ENCODE data around the gene MMP27.

Gene MMP27

DNA sequence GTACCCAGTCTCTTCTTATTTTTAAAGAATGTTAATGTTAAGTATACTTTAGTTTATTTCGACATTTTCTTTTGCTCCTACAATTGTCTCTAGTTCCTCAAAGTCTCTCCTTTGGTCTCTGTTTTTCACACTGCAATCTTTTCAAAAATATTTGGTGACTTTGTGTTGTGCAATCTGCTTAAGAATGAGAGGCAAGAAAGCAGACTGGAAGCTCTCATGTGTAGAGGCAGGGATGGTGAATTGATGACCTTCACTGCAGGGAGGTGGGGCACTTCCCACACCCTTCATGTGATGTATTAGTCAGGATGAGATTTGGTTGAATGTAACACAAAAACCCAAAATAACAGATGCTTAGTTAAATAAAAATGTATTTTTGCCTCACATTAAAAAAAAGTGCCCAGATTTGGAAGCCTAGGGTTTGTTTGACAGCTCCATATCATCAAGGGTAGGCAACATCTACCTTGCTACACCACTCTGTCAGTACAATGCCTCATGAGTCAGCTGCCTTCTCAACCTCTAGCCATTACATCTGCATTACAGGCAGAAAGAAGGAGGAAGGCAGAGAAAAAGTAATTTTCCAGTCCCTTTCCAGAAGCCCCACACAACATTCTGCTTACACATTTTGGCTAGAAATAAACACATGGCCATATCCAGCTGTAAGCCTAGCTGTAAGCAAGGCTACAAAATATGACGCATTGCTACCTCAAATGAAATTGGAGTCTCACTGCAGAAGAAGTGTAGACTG, 3.8 kb upstream of the MMP27 start:
- H3K4me1 ChIP-seq (ENCODE audit: control insufficient read depth in 1 of 2, insufficient read depth in 1 of 2, low read depth in 1 of 2, low read length in 1 of 2): peaks cover 30 to 37% of the 10 kb centered on the region in 2 experiments
- H3K27me3 ChIP-seq: no peaks in the 10 kb centered on the region
- no peaks in the 10 kb centered on the region for H3K9me3 ChIP-seq
- no peak for TF ChIP-seq CTCF (IDR thresholded peaks at IDR 0.05)
- peak overlapping the region; percentile 68 for H3K27ac ChIP-seq
- peaks cover 5% of the 10 kb centered on the region for H3K36me3 ChIP-seq
- no peak overlapping the region for H3K4me3 ChIP-seq (ENCODE audit: low read depth in 1 of 2, low read length in 1 of 2)

- no peaks in the 10 kb centered on the region for H3K9me3 ChIP-seq
- no peak overlapping the region for H3K4me3 ChIP-seq (ENCODE audit: low read depth in 1 of 2, low read length in 1 of 2)
- H3K36me3 ChIP-seq: peaks cover 5% of the 10 kb centered on the region
- H3K27me3 ChIP-seq: no peaks in the 10 kb centered on the region
- peak overlapping the region; percentile 68 for H3K27ac ChIP-seq
- peaks cover 30 to 37% of the 10 kb centered on the region in 2 experiments for H3K4me1 ChIP-seq (ENCODE audit: control insufficient read depth in 1 of 2, insufficient read depth in 1 of 2, low read depth in 1 of 2, low read length in 1 of 2)
- no peak for TF ChIP-seq CTCF (IDR thresholded peaks at IDR 0.05)
Observed at GRCh38 chr11:102708654-102709053, 3.1 kb upstream of the MMP27 start.

GRCh38 chr11:102704841-102705240, 728 bp downstream of the MMP27 start:
- no peaks in the 10 kb centered on the region for H3K36me3 ChIP-seq
- H3K27me3 ChIP-seq: no peaks in the 10 kb centered on the region
- H3K9me3 ChIP-seq: no peaks in the 10 kb centered on the region
- TF ChIP-seq CTCF (IDR thresholded peaks at IDR 0.05): no peak
- H3K4me1 ChIP-seq (ENCODE audit: control insufficient read depth in 1 of 2, insufficient read depth in 1 of 2, low read depth in 1 of 2, low read length in 1 of 2): peaks cover 18 to 26% of the 10 kb centered on the region in 2 experiments
- no peak overlapping the region for H3K27ac ChIP-seq
- no peak overlapping the region for H3K4me3 ChIP-seq (ENCODE audit: low read depth in 1 of 2, low read length in 1 of 2)

- Histone ChIP-seq H3K27ac (no peak overlapping the region), H3K27me3 (no peaks in the 10 kb centered on the region), H3K4me1 (ENCODE audit: control insufficient read depth in 1 of 2, insufficient read depth in 1 of 2, low read depth in 1 of 2, low read length in 1 of 2) (peaks cover 9 to 17% of the 10 kb centered on the region in 2 experiments), H3K9me3 (no peaks in the 10 kb centered on the region), H3K4me3 (ENCODE audit: low read depth in 1 of 2, low read length in 1 of 2) (no peak overlapping the region), H3K36me3 (no peaks in the 10 kb centered on the region)
- no peak for TF ChIP-seq CTCF (IDR thresholded peaks at IDR 0.05)
Observed at GRCh38 chr11:102703826-102704493, 1.6 kb downstream of the MMP27 start.

DNA sequence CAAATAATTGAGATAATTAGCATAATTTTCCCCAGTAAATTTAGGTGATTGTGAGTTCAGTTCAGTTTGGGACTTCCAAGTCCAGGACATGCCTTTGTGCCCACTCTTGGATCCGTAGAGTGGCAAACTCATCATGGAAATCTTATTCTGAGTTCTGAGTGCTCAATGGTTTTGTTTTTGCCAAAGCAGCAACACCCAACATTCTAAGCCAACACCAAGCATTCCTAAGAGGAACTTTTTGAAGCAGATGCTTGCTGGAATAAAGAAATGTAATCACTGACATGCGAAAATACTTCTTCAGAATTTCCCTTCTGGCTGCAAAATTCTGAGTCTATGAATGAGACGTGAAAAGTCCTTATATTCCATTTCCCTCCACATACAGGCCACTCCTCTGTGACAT, 10.4 kb downstream of the MMP27 start:
- H3K9me3 ChIP-seq: no peaks in the 10 kb centered on the region
- H3K4me1 ChIP-seq (ENCODE audit: control insufficient read depth in 1 of 2, insufficient read depth in 1 of 2, low read depth in 1 of 2, low read length in 1 of 2): peaks cover 30 to 35% of the 10 kb centered on the region in 2 experiments
- H3K27ac ChIP-seq: no peak overlapping the region
- no peaks in the 10 kb centered on the region for H3K27me3 ChIP-seq
- no peak overlapping the region for H3K4me3 ChIP-seq (ENCODE audit: low read depth in 1 of 2, low read length in 1 of 2)
- peaks cover 5% of the 10 kb centered on the region for H3K36me3 ChIP-seq
- TF ChIP-seq CTCF (IDR thresholded peaks at IDR 0.05): no peak

All from neutrophil (primary cell).